Measurements from ENCODE around the gene CCDC187. TPM values are rescaled to one million over a fixed set of nuclear protein-coding genes. Genes with fewer than 3 reads are reported as not detected.
A peak's percentile ranks its signal among the peaks of the same experiment; 100 is the strongest.

The CCDC187 gene
- polyA plus RNA-seq, 1 donor (not counting 4 experiments of a cell fraction or from before 2014, with no cell fraction given), result 0.03 TPM

DNA sequence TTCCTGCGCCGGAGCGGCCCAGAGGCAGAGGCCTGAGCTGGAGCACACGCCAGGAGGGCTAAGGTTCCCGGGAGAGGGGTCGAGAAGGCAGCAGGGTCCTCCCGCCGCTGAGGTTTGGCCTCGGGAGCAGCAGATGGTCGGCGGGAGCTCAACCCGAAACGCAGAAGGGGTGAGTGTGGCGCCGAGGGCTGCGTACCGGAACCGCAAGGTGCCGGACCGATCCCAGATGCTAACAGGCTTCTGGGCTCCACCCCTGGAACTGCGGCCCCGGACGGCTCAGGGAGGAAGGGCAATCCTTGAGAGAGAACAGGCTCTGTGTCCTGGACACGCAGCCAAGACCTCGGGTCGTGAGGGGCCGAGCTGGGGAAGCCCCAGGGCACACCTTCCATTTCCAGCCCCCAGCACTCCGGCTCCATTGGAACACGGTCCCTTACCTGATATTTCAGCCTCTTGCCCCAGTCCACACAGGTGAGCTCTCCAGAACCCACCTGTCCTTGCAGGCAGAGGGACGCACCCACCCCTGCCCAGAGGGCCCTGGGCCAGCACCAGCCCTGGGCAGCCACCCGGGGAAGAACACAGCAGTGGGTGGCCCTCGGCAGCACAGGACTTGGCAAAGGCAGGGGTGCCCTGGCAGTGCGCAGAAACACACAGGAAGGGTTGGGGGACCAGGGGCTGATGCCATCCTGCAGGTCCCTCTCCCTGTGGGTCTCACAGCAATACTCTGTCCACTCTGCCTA is 100.3 kb downstream of the CCDC187 start:
- Histone ChIP-seq H3K9ac (ENCODE audit: control insufficient read depth, extremely low read depth, insufficient read depth, low read length) (no peak overlapping the region), H3K9me3 (ENCODE audit: control insufficient read depth, low read depth, low read length) (no peaks in the 10 kb centered on the region), H3K4me3 (ENCODE audit: control insufficient read depth in 2 of 3, extremely low read depth in 1 of 3, insufficient read depth in 2 of 3, low read depth in 1 of 3, low read length in 3 of 3) (no peak overlapping the region), H3K27ac (ENCODE audit: control insufficient read depth, insufficient read depth, low read length) (no peak overlapping the region), H2AFZ (ENCODE audit: control insufficient read depth, low read length) (no peak overlapping the region), H3K9me1 (ENCODE audit: control insufficient read depth, extremely low read depth, insufficient read depth, low read length) (no peaks in the 10 kb centered on the region), H4K20me1 (ENCODE audit: control insufficient read depth, extremely low read depth, insufficient read depth, low read length) (peaks cover 15% of the 10 kb centered on the region), H3K4me1 (ENCODE audit: control insufficient read depth, extremely low read depth, insufficient read depth, low read length) (no peaks in the 10 kb centered on the region), H3K79me2 (ENCODE audit: control insufficient read depth, insufficient read depth, low read length) (no peaks in the 10 kb centered on the region), H3K36me3 (ENCODE audit: control insufficient read depth in 2 of 2, extremely low read depth in 1 of 2, insufficient read depth in 2 of 2, low read length in 2 of 2) (peaks cover 0 to 1% of the 10 kb centered on the region in 2 experiments), H3K4me2 (ENCODE audit: control insufficient read depth, extremely low read depth, insufficient read depth, low read depth, low read length) (no peak overlapping the region), H3K27me3 (ENCODE audit: control insufficient read depth, extremely low read depth, insufficient read depth, low read length) (peaks cover 60% of the 10 kb centered on the region)
- TF ChIP-seq EZH2 (IDR thresholded peaks at IDR 0.05; ENCODE audit: low read length), result peak; percentile 76
- TF ChIP-seq, protein P1, sequence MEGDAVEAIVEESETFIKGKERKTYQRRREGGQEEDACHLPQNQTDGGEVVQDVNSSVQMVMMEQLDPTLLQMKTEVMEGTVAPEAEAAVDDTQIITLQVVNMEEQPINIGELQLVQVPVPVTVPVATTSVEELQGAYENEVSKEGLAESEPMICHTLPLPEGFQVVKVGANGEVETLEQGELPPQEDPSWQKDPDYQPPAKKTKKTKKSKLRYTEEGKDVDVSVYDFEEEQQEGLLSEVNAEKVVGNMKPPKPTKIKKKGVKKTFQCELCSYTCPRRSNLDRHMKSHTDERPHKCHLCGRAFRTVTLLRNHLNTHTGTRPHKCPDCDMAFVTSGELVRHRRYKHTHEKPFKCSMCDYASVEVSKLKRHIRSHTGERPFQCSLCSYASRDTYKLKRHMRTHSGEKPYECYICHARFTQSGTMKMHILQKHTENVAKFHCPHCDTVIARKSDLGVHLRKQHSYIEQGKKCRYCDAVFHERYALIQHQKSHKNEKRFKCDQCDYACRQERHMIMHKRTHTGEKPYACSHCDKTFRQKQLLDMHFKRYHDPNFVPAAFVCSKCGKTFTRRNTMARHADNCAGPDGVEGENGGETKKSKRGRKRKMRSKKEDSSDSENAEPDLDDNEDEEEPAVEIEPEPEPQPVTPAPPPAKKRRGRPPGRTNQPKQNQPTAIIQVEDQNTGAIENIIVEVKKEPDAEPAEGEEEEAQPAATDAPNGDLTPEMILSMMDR (optimal IDR thresholded peaks at IDR 0.05 in 1 of 3, IDR thresholded peaks at IDR 0.05 in 1 of 3, conservative IDR thresholded peaks at IDR 0.05 in 1 of 3; ENCODE audit: extremely low read depth in 1 of 3, insufficient read depth in 2 of 3, low read length in 3 of 3), result no peak
- DNase-seq (ENCODE audit: low read depth, low spot score), result no peak
- no peak for FAIRE-seq
- dilution Hi-C loops (cut with MboI; ENCODE audit: extremely low pct_ligation_motif_present, low sequenced_read_pairs), result no loop called here

DNA sequence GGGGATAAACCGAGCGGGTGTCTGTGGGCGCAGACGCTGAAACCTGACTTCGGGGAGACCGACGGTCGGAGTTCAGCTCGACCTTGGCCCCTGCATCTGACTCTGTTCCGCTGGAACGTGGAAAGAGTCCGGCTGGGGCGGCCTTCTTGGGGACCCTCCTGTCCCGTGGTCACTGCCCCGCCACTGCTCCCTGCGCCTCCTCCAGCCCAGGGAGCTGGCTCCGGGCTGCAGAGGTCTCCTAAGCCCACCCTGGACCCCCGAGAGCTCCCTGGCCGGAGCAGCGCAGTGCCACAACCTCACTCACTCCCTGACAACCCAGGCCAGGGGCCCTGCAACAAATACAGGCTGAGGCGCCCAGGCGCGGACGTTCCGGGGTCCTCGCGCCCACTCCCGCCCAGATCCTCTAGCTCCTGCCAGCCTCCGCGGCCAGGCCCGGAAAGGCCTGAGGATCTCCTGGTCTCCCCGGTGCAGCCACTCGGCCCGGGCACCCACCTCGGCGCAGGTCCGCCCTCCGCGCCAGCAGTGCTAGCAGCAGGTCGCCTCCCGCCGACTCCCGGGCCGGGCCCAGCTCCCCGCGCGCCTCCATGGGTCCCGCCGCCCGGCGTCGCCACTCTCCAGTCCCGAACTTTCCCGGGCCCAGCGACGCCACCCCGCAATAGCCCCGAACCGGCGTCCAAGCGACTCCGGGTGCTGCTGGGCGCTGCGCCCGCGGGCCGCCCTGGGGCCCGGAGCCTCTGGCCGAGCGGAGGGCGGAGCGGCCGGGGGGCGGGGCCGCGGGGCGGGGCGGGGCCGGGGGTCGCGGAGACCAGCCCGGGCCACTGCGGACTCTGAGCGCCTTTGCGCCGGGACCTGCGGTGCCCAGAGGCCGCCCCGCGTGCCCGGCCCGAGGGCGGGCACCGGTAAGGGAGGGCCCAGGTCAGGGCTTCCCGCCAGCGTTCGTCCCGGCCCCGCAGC is 101.2 kb downstream of the CCDC187 start:
- Histone ChIP-seq H3K9ac (ENCODE audit: control insufficient read depth, extremely low read depth, insufficient read depth, low read length) (no peak overlapping the region), H3K36me3 (ENCODE audit: control insufficient read depth in 2 of 2, extremely low read depth in 1 of 2, insufficient read depth in 2 of 2, low read length in 2 of 2) (no peaks in the 10 kb centered on the region), H3K27me3 (ENCODE audit: control insufficient read depth, extremely low read depth, insufficient read depth, low read length) (peaks cover 68% of the 10 kb centered on the region), H3K79me2 (ENCODE audit: control insufficient read depth, insufficient read depth, low read length) (no peaks in the 10 kb centered on the region), H4K20me1 (ENCODE audit: control insufficient read depth, extremely low read depth, insufficient read depth, low read length) (peaks cover 13% of the 10 kb centered on the region), H3K4me3 (ENCODE audit: control insufficient read depth in 2 of 3, extremely low read depth in 1 of 3, insufficient read depth in 2 of 3, low read depth in 1 of 3, low read length in 3 of 3) (no peak overlapping the region), H3K4me2 (ENCODE audit: control insufficient read depth, extremely low read depth, insufficient read depth, low read depth, low read length) (no peak overlapping the region), H3K4me1 (ENCODE audit: control insufficient read depth, extremely low read depth, insufficient read depth, low read length) (no peaks in the 10 kb centered on the region), H3K9me3 (ENCODE audit: control insufficient read depth, low read depth, low read length) (no peaks in the 10 kb centered on the region), H3K9me1 (ENCODE audit: control insufficient read depth, extremely low read depth, insufficient read depth, low read length) (no peaks in the 10 kb centered on the region), H3K27ac (ENCODE audit: control insufficient read depth, insufficient read depth, low read length) (no peak overlapping the region), H2AFZ (ENCODE audit: control insufficient read depth, low read length) (no peak overlapping the region)
- DNase-seq (ENCODE audit: low read depth, low spot score) (no peak), FAIRE-seq (no peak)
- dilution Hi-C loops (cut with MboI; ENCODE audit: extremely low pct_ligation_motif_present, low sequenced_read_pairs), result no loop called here
- TF ChIP-seq, protein P1 (optimal IDR thresholded peaks at IDR 0.05 in 1 of 3, IDR thresholded peaks at IDR 0.05 in 1 of 3, conservative IDR thresholded peaks at IDR 0.05 in 1 of 3; ENCODE audit: extremely low read depth in 1 of 3, insufficient read depth in 2 of 3, low read length in 3 of 3), result no peak
- peak; percentile 93 for TF ChIP-seq EZH2 (IDR thresholded peaks at IDR 0.05; ENCODE audit: low read length)
